Naive thymus-derived CD4-positive, alpha-beta T cell (primary cell): ENCODE measurements around the gene ZNF236. TPM values are rescaled to one million over a fixed set of nuclear protein-coding genes. Genes with fewer than 3 reads are reported as not detected.

Experiments
- ATAC-seq: fragments of 150-1000 bp; cut with Tn5 transposase; 2 replicates; pipeline ENCODE4 v1.10.0; 2021; ENCODE audit warnings: mild to moderate bottlenecking, moderate library complexity
- CTCF ChIA-PET: fragments of 350-600 bp; sonication (Branson Sonifier 250); formaldehyde crosslinking; loops from one replicate; lab custom pipeline; 2021; ENCODE audit warnings: antibody characterized with exemption; lab: Charles Lee
- POLR2A ChIA-PET: fragments of 350-600 bp; sonication (Branson Sonifier 250); formaldehyde crosslinking; loops from one replicate; lab custom pipeline; 2021; ENCODE audit warnings: antibody characterized with exemption, inconsistent platforms; lab: Charles Lee
- DNase-seq, 9 donors: peaks; one replicate each; pipeline versions ENCODE4 v3.0.0 to v3.0.0-alpha.2; 2020 to 2022; ENCODE audit warnings: mixed read lengths in 1 of 9
- H3K27ac ChIP-seq: one replicate; pipeline ENCODE4 v1.7.0; 2013; ENCODE audit warnings: mild to moderate bottlenecking, low read depth, low read length, moderate library complexity
- H3K27me3 ChIP-seq, 2 donors: one replicate each; pipeline ENCODE4 v1.7.0; 2013; ENCODE audit warnings: low read length in 2 of 2, mild to moderate bottlenecking in 2 of 2, moderate library complexity in 2 of 2; ENCODE audit not compliant: control insufficient read depth in 2 of 2, insufficient read depth in 2 of 2
- H3K36me3 ChIP-seq, 3 experiments: 1 replicate in 2 of 3; 2 replicates in 1 of 3; pipeline ENCODE4 v1.7.0; 2013; ENCODE audit warnings: low read length in 3 of 3, mild to moderate bottlenecking in 3 of 3, moderate library complexity in 1 of 3; ENCODE audit not compliant: insufficient read depth in 3 of 3, control insufficient read depth in 2 of 3
- H3K4me1 ChIP-seq, 2 donors: one replicate each; pipeline ENCODE4 v1.7.0; 2013; ENCODE audit warnings: low read length in 2 of 2, mild to moderate bottlenecking in 2 of 2, moderate library complexity in 1 of 2; ENCODE audit not compliant: control insufficient read depth in 2 of 2, insufficient read depth in 2 of 2
- H3K4me3 ChIP-seq: 2 replicates; pipeline ENCODE4 v1.7.0; 2013; ENCODE audit warnings: mild to moderate bottlenecking, low read length
- H3K9me3 ChIP-seq, 3 experiments: 1 replicate in 2 of 3; 2 replicates in 1 of 3; pipeline ENCODE4 v1.7.0; 2013; ENCODE audit warnings: low read length in 3 of 3; ENCODE audit not compliant: control insufficient read depth in 2 of 3
- H3K27ac Mint-ChIP-seq, 9 donors: one replicate each; pipeline ENCODE4 v1.8.0; 2020 to 2022; ENCODE audit warnings: mixed read lengths in 9 of 9, mild to moderate bottlenecking in 8 of 9, moderate library complexity in 5 of 9, inconsistent platforms in 2 of 9
- H3K27me3 Mint-ChIP-seq, 5 donors: one replicate each; pipeline ENCODE4 v1.8.0; 2021 to 2022; ENCODE audit warnings: mixed read lengths in 5 of 5, mild to moderate bottlenecking in 1 of 5
- H3K36me3 Mint-ChIP-seq, 5 donors: one replicate each; pipeline ENCODE4 v1.8.0; 2020 to 2022; ENCODE audit warnings: mixed read lengths in 5 of 5, mild to moderate bottlenecking in 3 of 5, inconsistent platforms in 1 of 5
- H3K4me1 Mint-ChIP-seq, 7 donors: one replicate each; pipeline ENCODE4 v1.8.0; 2020 to 2022; ENCODE audit warnings: mixed read lengths in 7 of 7, mild to moderate bottlenecking in 3 of 7, inconsistent platforms in 1 of 7
- H3K4me3 Mint-ChIP-seq, 10 donors: one replicate each; pipeline ENCODE4 v1.8.0; 2020 to 2022; ENCODE audit warnings: mild to moderate bottlenecking in 10 of 10, mixed read lengths in 10 of 10, moderate library complexity in 6 of 10, inconsistent platforms in 2 of 10
- H3K9me3 Mint-ChIP-seq, 11 donors: one replicate each; pipeline ENCODE4 v1.8.0; 2020 to 2022; ENCODE audit warnings: mixed read lengths in 11 of 11, mild to moderate bottlenecking in 4 of 11, inconsistent platforms in 1 of 11, moderate library complexity in 1 of 11
- intact Hi-C, 2 donors: fragments of 100-400 bp; cut with micrococcal nuclease; formaldehyde crosslinking; loops; one replicate each; pipeline ENCODE4 v1.15.1; 2023
- polyA plus RNA-seq, 2 donors: library from polyadenylated mRNA; unstranded; fragments of 300-500 nt; fragmentation: Illumina TruSeq; gene quantifications; one replicate each; pipeline ENCODE4 v1.2.3, GENCODE V29; 2021
- total RNA-seq, 6 experiments: library from RNA in 5 of 6; stranded (reverse) in 5 of 6; gene quantifications; 1 replicate in 5 of 6; 2 replicates in 1 of 6; pipeline ENCODE4 v1.2.3 and lab custom pipeline; 2021 to 2026

Gene ZNF236
- total and polyA plus RNA-seq, 7 experiments from 2014 or later = 5.7 to 34.5 (median 28.6) TPM

GRCh38 chr18:76979111-76979751 is 156.9 kb downstream of the ZNF236 start:
- no peak overlapping the region for H3K4me3 Mint-ChIP-seq
- Histone ChIP-seq H3K4me1 (peaks cover 0 to 7% of the 10 kb centered on the region in 2 donors), H3K36me3 (no peaks in the 10 kb centered on the region), H3K4me3 (no peak overlapping the region), H3K27me3 (no peaks in the 10 kb centered on the region), H3K9me3 (no peaks in the 10 kb centered on the region), H3K27ac (no peak overlapping the region)
- intact Hi-C loops = no loop called here
- POLR2A ChIA-PET = interaction anchor here (0.8 kb wide), 1 partner anchor 176 kb away, joined by 5 read pairs; no protein-coding TSS in a partner anchor
- peak overlapping the region in 2 of 9 donors; percentile 55 to 65 for H3K27ac Mint-ChIP-seq
- H3K36me3 Mint-ChIP-seq = peaks cover 0 to 3% (median 0%) of the 10 kb centered on the region in 5 donors
- peaks cover 0 to 8% (median 6%) of the 10 kb centered on the region in 7 donors for H3K4me1 Mint-ChIP-seq
- DNase-seq (no peak), ATAC-seq (no peak)
- CTCF ChIA-PET = interaction anchor here (1.1 kb wide), 1 partner anchor 176 kb away, joined by 3 read pairs; no protein-coding TSS in a partner anchor
- H3K27me3 Mint-ChIP-seq = no peaks in the 10 kb centered on the region
- H3K9me3 Mint-ChIP-seq = no peaks in the 10 kb centered on the region

GRCh38 chr18:76979906-76980305 is 157.5 kb downstream of the ZNF236 start:
- no peak for DNase-seq
- Mint-ChIP-seq H3K27me3 (no peaks in the 10 kb centered on the region), H3K4me3 (no peak overlapping the region), H3K27ac (peak overlapping the region in 1 of 9 donors; percentile 55), H3K4me1 (peaks cover 0 to 8% (median 6%) of the 10 kb centered on the region in 7 donors), H3K36me3 (no peaks in the 10 kb centered on the region), H3K9me3 (no peaks in the 10 kb centered on the region)
- Histone ChIP-seq H3K27me3 (no peaks in the 10 kb centered on the region), H3K9me3 (no peaks in the 10 kb centered on the region), H3K4me1 (peaks cover 0 to 7% of the 10 kb centered on the region in 2 donors), H3K27ac (no peak overlapping the region), H3K4me3 (no peak overlapping the region), H3K36me3 (no peaks in the 10 kb centered on the region)
- POLR2A ChIA-PET = interaction anchor here (0.8 kb wide), 1 partner anchor 177 kb away, joined by 5 read pairs; no protein-coding TSS in a partner anchor
- CTCF ChIA-PET = interaction anchor here (0.7 to 1.1 kb wide), 2 partner anchors 8 to 176 kb away, joined by 3 read pairs; no protein-coding TSS in a partner anchor
- intact Hi-C loops = loop anchor here in 1 of 2 donors (5.0 kb wide), 2 partner anchors 232 to 672 kb away; no protein-coding TSS in a partner anchor
- ATAC-seq = no peak

GRCh38 chr18:76980663-76981395 is 158.5 kb downstream of the ZNF236 start:
- H3K27me3 Mint-ChIP-seq = no peaks in the 10 kb centered on the region
- H3K4me3 ChIP-seq = no peak overlapping the region
- ATAC-seq (no peak), DNase-seq (peak in 1 of 9 donors; percentile 8)
- no peaks in the 10 kb centered on the region for H3K9me3 ChIP-seq
- peaks cover 0 to 7% of the 10 kb centered on the region in 2 donors for H3K4me1 ChIP-seq
- H3K36me3 Mint-ChIP-seq = no peaks in the 10 kb centered on the region
- no peak overlapping the region for H3K27ac Mint-ChIP-seq
- intact Hi-C loops = loop anchor here in 1 of 2 donors (5.0 kb wide), 2 partner anchors 231 to 671 kb away; no protein-coding TSS in a partner anchor
- no peak overlapping the region for H3K27ac ChIP-seq
- no peaks in the 10 kb centered on the region for H3K36me3 ChIP-seq
- peaks cover 0 to 8% (median 6%) of the 10 kb centered on the region in 7 donors for H3K4me1 Mint-ChIP-seq
- H3K27me3 ChIP-seq = no peaks in the 10 kb centered on the region
- H3K4me3 Mint-ChIP-seq = no peak overlapping the region
- POLR2A ChIA-PET = no interaction called here
- CTCF ChIA-PET = interaction anchor here (0.7 kb wide), 1 partner anchor 9 kb away, joined by 3 read pairs; no protein-coding TSS in a partner anchor
- no peaks in the 10 kb centered on the region for H3K9me3 Mint-ChIP-seq

- Histone ChIP-seq H3K27ac (no peak overlapping the region), H3K9me3 (no peaks in the 10 kb centered on the region), H3K4me1 (peaks cover 0 to 7% of the 10 kb centered on the region in 2 donors), H3K4me3 (no peak overlapping the region), H3K27me3 (no peaks in the 10 kb centered on the region), H3K36me3 (no peaks in the 10 kb centered on the region)
- H3K27me3 Mint-ChIP-seq = no peaks in the 10 kb centered on the region
- ChIA-PET POLR2A (no interaction called here), CTCF (interaction anchor here (2.2 kb wide), 1 partner anchor 18 kb away, joined by 8 read pairs; no protein-coding TSS in a partner anchor)
- H3K4me1 Mint-ChIP-seq = peaks cover 0 to 8% (median 6%) of the 10 kb centered on the region in 7 donors
- H3K27ac Mint-ChIP-seq = no peak overlapping the region
- DNase-seq (no peak), ATAC-seq (no peak)
- H3K36me3 Mint-ChIP-seq = no peaks in the 10 kb centered on the region
- no peaks in the 10 kb centered on the region for H3K9me3 Mint-ChIP-seq
- intact Hi-C loops = loop anchor here in 1 of 2 donors (5.0 kb wide), 2 partner anchors 231 to 671 kb away; no protein-coding TSS in a partner anchor
- no peak overlapping the region for H3K4me3 Mint-ChIP-seq
These were observed 159.1 kb downstream of the ZNF236 start for GRCh38 chr18:76981396-76981968.

GRCh38 chr18:76982038-76982437 is 159.7 kb downstream of the ZNF236 start:
- CTCF ChIA-PET = interaction anchor here (0.9 to 2.3 kb wide), 9 partner anchors 11 to 229 kb away, joined by 3 to 18 read pairs (median 6); no protein-coding TSS in a partner anchor
- Histone ChIP-seq H3K27ac (no peak overlapping the region), H3K4me3 (no peak overlapping the region), H3K27me3 (no peaks in the 10 kb centered on the region), H3K36me3 (no peaks in the 10 kb centered on the region), H3K9me3 (no peaks in the 10 kb centered on the region), H3K4me1 (peaks cover 0 to 7% of the 10 kb centered on the region in 2 donors)
- intact Hi-C loops = loop anchor here in 1 of 2 donors (2.0 to 5.0 kb wide), 3 partner anchors 19 to 670 kb away; no protein-coding TSS in a partner anchor
- Mint-ChIP-seq H3K27me3 (no peaks in the 10 kb centered on the region), H3K4me3 (no peak overlapping the region), H3K9me3 (no peaks in the 10 kb centered on the region), H3K36me3 (no peaks in the 10 kb centered on the region), H3K27ac (peak overlapping the region in 1 of 9 donors; percentile 12), H3K4me1 (peaks cover 0 to 8% (median 6%) of the 10 kb centered on the region in 7 donors)
- POLR2A ChIA-PET = interaction anchor here (1.7 to 2.1 kb wide), 2 partner anchors 160 to 228 kb away, joined by 4 to 6 read pairs; partner anchors contain the start of gene ZNF236
- ATAC-seq (no peak), DNase-seq (no peak)
